Measurements from ENCODE around the gene SLC9A2.

Gene SLC9A2

GRCh38 chr2:102620332-102620731 is 979 bp downstream of the SLC9A2 start:
- peaks cover 98% of the 10 kb centered on the region for H3K27me3 ChIP-seq
- H3K36me3 ChIP-seq: no peaks in the 10 kb centered on the region
- no peak for TF ChIP-seq CTCF (IDR thresholded peaks at IDR 0.05)
- peaks cover 17 to 20% of the 10 kb centered on the region in 2 experiments for H3K4me1 ChIP-seq (ENCODE audit: control insufficient read depth in 1 of 2, insufficient read depth in 1 of 2, low read depth in 1 of 2, low read length in 1 of 2)
- no peaks in the 10 kb centered on the region for H3K9me3 ChIP-seq
- no peak overlapping the region for H3K27ac ChIP-seq
- no peak overlapping the region for H3K4me3 ChIP-seq (ENCODE audit: low read depth in 1 of 2, low read length in 1 of 2)

GRCh38 chr2:102621630-102622029 is 2.3 kb downstream of the SLC9A2 start:
- Histone ChIP-seq H3K9me3 (no peaks in the 10 kb centered on the region), H3K27me3 (peaks cover 85% of the 10 kb centered on the region), H3K4me3 (ENCODE audit: low read depth in 1 of 2, low read length in 1 of 2) (no peak overlapping the region), H3K4me1 (ENCODE audit: control insufficient read depth in 1 of 2, insufficient read depth in 1 of 2, low read depth in 1 of 2, low read length in 1 of 2) (peaks cover 17% of the 10 kb centered on the region in 2 experiments), H3K27ac (no peak overlapping the region), H3K36me3 (no peaks in the 10 kb centered on the region)
- no peak for TF ChIP-seq CTCF (IDR thresholded peaks at IDR 0.05)

GRCh38 chr2:102622646-102623045 is 3.3 kb downstream of the SLC9A2 start:
- Histone ChIP-seq H3K4me3 (ENCODE audit: low read depth in 1 of 2, low read length in 1 of 2) (no peak overlapping the region), H3K4me1 (ENCODE audit: control insufficient read depth in 1 of 2, insufficient read depth in 1 of 2, low read depth in 1 of 2, low read length in 1 of 2) (peaks cover 17% of the 10 kb centered on the region in 2 experiments), H3K36me3 (no peaks in the 10 kb centered on the region), H3K27me3 (peaks cover 77% of the 10 kb centered on the region), H3K9me3 (no peaks in the 10 kb centered on the region), H3K27ac (no peak overlapping the region)
- no peak for TF ChIP-seq CTCF (IDR thresholded peaks at IDR 0.05)

- TF ChIP-seq CTCF (IDR thresholded peaks at IDR 0.05): no peak
- H3K9me3 ChIP-seq: no peaks in the 10 kb centered on the region
- H3K27me3 ChIP-seq: peaks cover 10% of the 10 kb centered on the region
- no peaks in the 10 kb centered on the region for H3K36me3 ChIP-seq
- no peaks in the 10 kb centered on the region for H3K4me1 ChIP-seq (ENCODE audit: control insufficient read depth in 1 of 2, insufficient read depth in 1 of 2, low read depth in 1 of 2, low read length in 1 of 2)
- H3K4me3 ChIP-seq (ENCODE audit: low read depth in 1 of 2, low read length in 1 of 2): no peak overlapping the region
- H3K27ac ChIP-seq: no peak overlapping the region
Observed at GRCh38 chr2:102630458-102630857, 11.1 kb downstream of the SLC9A2 start.

GRCh38 chr2:102632380-102633175 is 13.2 kb downstream of the SLC9A2 start:
- H3K9me3 ChIP-seq: no peaks in the 10 kb centered on the region
- no peak overlapping the region for H3K4me3 ChIP-seq (ENCODE audit: low read depth in 1 of 2, low read length in 1 of 2)
- H3K36me3 ChIP-seq: no peaks in the 10 kb centered on the region
- peaks cover 21% of the 10 kb centered on the region for H3K27me3 ChIP-seq
- no peak for TF ChIP-seq CTCF (IDR thresholded peaks at IDR 0.05)
- no peak overlapping the region for H3K27ac ChIP-seq
- H3K4me1 ChIP-seq (ENCODE audit: control insufficient read depth in 1 of 2, insufficient read depth in 1 of 2, low read depth in 1 of 2, low read length in 1 of 2): no peaks in the 10 kb centered on the region
